ENCODE results near the gene MCMBP.

The MCMBP gene

GRCh38 chr10:119826771-119827170 is 45.9 kb downstream of the MCMBP start:
- Mint-ChIP-seq H3K4me3 (no peak overlapping the region), H3K27ac (no peak overlapping the region), H3K9me3 (no peaks in the 10 kb centered on the region), H3K36me3 (ENCODE audit: low read depth) (peaks cover 78% of the 10 kb centered on the region), H3K27me3 (no peaks in the 10 kb centered on the region), H3K4me1 (ENCODE audit: low read depth) (no peaks in the 10 kb centered on the region)

GRCh38 chr10:119824299-119824698 is 48.3 kb downstream of the MCMBP start:
- Mint-ChIP-seq H3K4me3 (no peak overlapping the region), H3K9me3 (no peaks in the 10 kb centered on the region), H3K27ac (no peak overlapping the region), H3K36me3 (ENCODE audit: low read depth) (peaks cover 58% of the 10 kb centered on the region), H3K4me1 (ENCODE audit: low read depth) (no peaks in the 10 kb centered on the region), H3K27me3 (no peaks in the 10 kb centered on the region)

- Mint-ChIP-seq H3K27ac (no peak overlapping the region), H3K27me3 (no peaks in the 10 kb centered on the region), H3K4me1 (ENCODE audit: low read depth) (no peaks in the 10 kb centered on the region), H3K9me3 (no peaks in the 10 kb centered on the region), H3K36me3 (ENCODE audit: low read depth) (peaks cover 41% of the 10 kb centered on the region), H3K4me3 (no peak overlapping the region)
Measured at GRCh38 chr10:119821182-119821581, 51.5 kb downstream of the MCMBP start.

DNA sequence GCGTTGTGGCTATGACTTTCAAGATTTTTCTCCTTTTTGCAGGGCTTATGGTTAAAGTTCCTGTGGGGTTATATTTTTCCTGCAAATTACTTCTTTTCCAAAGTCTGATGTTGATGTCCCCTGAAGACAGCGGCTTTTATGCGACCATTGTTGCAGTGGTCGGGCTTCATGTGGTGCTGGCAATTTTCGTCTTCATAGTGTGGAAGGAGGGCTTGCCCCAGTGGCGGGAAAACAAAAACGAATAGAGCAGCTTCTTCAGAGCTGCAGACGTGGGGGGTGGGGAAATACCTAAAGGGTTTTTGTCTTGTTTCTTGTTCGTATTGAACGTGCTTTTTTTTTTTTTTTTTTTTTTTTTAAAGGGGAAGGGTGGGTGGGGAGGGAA is 53.8 kb downstream of the MCMBP start:
- Mint-ChIP-seq H3K4me3 (no peak overlapping the region), H3K9me3 (no peaks in the 10 kb centered on the region), H3K27me3 (no peaks in the 10 kb centered on the region), H3K27ac (no peak overlapping the region), H3K4me1 (ENCODE audit: low read depth) (peaks cover 5% of the 10 kb centered on the region), H3K36me3 (ENCODE audit: low read depth) (peaks cover 37% of the 10 kb centered on the region)

- H3K4me1 Mint-ChIP-seq (ENCODE audit: low read depth), result peaks cover 5% of the 10 kb centered on the region
- H3K27ac Mint-ChIP-seq, result no peak overlapping the region
- H3K27me3 Mint-ChIP-seq, result no peaks in the 10 kb centered on the region
- no peak overlapping the region for H3K4me3 Mint-ChIP-seq
- H3K9me3 Mint-ChIP-seq, result no peaks in the 10 kb centered on the region
- peaks cover 34% of the 10 kb centered on the region for H3K36me3 Mint-ChIP-seq (ENCODE audit: low read depth)
Measured at GRCh38 chr10:119817991-119818888, 54.4 kb downstream of the MCMBP start.

- no peak overlapping the region for H3K27ac Mint-ChIP-seq
- H3K27me3 Mint-ChIP-seq, result no peaks in the 10 kb centered on the region
- peaks cover 5% of the 10 kb centered on the region for H3K4me1 Mint-ChIP-seq (ENCODE audit: low read depth)
- no peaks in the 10 kb centered on the region for H3K9me3 Mint-ChIP-seq
- peaks cover 48% of the 10 kb centered on the region for H3K36me3 Mint-ChIP-seq (ENCODE audit: low read depth)
- H3K4me3 Mint-ChIP-seq, result no peak overlapping the region
Measured at GRCh38 chr10:119815671-119816070, 57.0 kb downstream of the MCMBP start.

- H3K36me3 Mint-ChIP-seq (ENCODE audit: low read depth), result peaks cover 46% of the 10 kb centered on the region
- no peak overlapping the region for H3K27ac Mint-ChIP-seq
- no peak overlapping the region for H3K4me3 Mint-ChIP-seq
- no peaks in the 10 kb centered on the region for H3K27me3 Mint-ChIP-seq
- H3K4me1 Mint-ChIP-seq (ENCODE audit: low read depth), result peaks cover 10% of the 10 kb centered on the region
- no peaks in the 10 kb centered on the region for H3K9me3 Mint-ChIP-seq
Measured at GRCh38 chr10:119812684-119813083, 60.0 kb downstream of the MCMBP start.

- no peak overlapping the region for H3K27ac Mint-ChIP-seq
- no peaks in the 10 kb centered on the region for H3K9me3 Mint-ChIP-seq
- H3K27me3 Mint-ChIP-seq, result no peaks in the 10 kb centered on the region
- peaks cover 10% of the 10 kb centered on the region for H3K4me1 Mint-ChIP-seq (ENCODE audit: low read depth)
- H3K36me3 Mint-ChIP-seq (ENCODE audit: low read depth), result peaks cover 40% of the 10 kb centered on the region
- H3K4me3 Mint-ChIP-seq, result no peak overlapping the region
Measured at GRCh38 chr10:119811122-119811521, 61.5 kb downstream of the MCMBP start.

DNA sequence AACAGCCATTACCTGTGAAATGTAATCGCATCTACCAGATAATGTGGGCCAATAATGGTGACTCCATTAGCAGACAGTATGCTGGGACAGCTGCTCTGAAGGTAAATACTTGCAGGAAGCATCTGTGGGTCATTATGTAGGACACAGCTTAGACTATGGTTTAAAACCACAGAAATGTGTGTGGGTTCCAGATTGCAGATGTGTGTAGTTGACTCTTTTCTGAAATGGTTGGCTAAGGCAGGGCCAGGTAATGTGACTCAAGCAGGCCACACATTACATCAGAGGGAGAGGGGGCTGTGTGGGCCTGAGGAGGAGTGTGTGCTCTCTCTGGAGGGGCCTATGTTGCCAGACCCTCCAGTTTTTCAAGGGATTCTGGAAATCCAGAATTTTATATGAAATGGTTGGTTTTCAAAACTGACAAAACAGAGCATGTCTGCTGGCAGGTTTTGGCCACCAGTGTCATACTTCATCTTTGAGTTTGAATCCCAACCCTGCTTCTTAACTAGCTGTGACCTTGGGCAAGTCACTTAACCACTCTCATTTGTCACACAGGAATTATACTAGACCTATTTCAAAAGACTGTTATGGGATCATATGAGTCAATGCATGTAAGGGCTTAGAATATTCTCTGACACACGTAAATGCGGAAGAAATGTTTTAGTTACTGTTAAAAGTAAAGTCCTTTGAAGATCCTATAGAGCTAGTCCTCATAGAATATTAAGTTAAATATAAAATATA is 64.5 kb downstream of the MCMBP start:
- H3K9me3 Mint-ChIP-seq, result no peaks in the 10 kb centered on the region
- H3K36me3 Mint-ChIP-seq (ENCODE audit: low read depth), result peaks cover 41% of the 10 kb centered on the region
- no peaks in the 10 kb centered on the region for H3K27me3 Mint-ChIP-seq
- H3K4me1 Mint-ChIP-seq (ENCODE audit: low read depth), result peaks cover 5% of the 10 kb centered on the region
- no peak overlapping the region for H3K4me3 Mint-ChIP-seq
- peak overlapping the region; percentile 55 for H3K27ac Mint-ChIP-seq

- no peaks in the 10 kb centered on the region for H3K9me3 Mint-ChIP-seq
- no peak overlapping the region for H3K4me3 Mint-ChIP-seq
- H3K27me3 Mint-ChIP-seq, result no peaks in the 10 kb centered on the region
- H3K4me1 Mint-ChIP-seq (ENCODE audit: low read depth), result peaks cover 8% of the 10 kb centered on the region
- peaks cover 30% of the 10 kb centered on the region for H3K36me3 Mint-ChIP-seq (ENCODE audit: low read depth)
- H3K27ac Mint-ChIP-seq, result no peak overlapping the region
Measured at GRCh38 chr10:119806334-119807130, 66.1 kb downstream of the MCMBP start.

DNA sequence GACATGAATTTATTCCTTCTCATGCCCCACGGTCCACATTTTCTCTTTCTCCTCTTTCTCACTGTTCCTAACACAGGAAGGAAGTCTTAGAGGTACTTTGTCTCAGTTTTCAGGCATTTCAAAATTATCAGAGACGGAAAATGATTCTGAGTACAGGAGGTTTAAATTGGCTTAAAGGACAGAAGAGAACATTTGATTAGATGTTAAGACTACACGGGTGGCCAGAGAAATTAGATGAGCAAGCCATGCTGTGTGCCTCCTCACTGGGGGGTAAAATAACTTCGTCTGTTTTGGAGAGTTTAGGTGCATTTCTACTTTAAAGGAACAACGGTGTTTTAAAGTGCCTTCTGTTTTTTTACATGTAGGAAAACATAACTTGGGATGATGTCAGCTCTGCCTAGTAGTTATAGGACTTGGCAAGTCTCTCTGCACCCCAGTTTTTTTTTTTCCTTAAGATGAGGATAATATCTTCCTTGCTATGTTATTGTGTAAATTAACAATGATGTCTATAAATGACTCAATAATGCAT is 66.9 kb downstream of the MCMBP start:
- no peaks in the 10 kb centered on the region for H3K27me3 Mint-ChIP-seq
- H3K9me3 Mint-ChIP-seq, result no peaks in the 10 kb centered on the region
- peaks cover 30% of the 10 kb centered on the region for H3K36me3 Mint-ChIP-seq (ENCODE audit: low read depth)
- peaks cover 8% of the 10 kb centered on the region for H3K4me1 Mint-ChIP-seq (ENCODE audit: low read depth)
- no peak overlapping the region for H3K4me3 Mint-ChIP-seq
- no peak overlapping the region for H3K27ac Mint-ChIP-seq

GRCh38 chr10:119803264-119803663 is 69.4 kb downstream of the MCMBP start:
- H3K9me3 Mint-ChIP-seq, result no peaks in the 10 kb centered on the region
- H3K4me3 Mint-ChIP-seq, result no peak overlapping the region
- H3K27ac Mint-ChIP-seq, result no peak overlapping the region
- peaks cover 8% of the 10 kb centered on the region for H3K4me1 Mint-ChIP-seq (ENCODE audit: low read depth)
- H3K27me3 Mint-ChIP-seq, result no peaks in the 10 kb centered on the region
- H3K36me3 Mint-ChIP-seq (ENCODE audit: low read depth), result peaks cover 31% of the 10 kb centered on the region

DNA sequence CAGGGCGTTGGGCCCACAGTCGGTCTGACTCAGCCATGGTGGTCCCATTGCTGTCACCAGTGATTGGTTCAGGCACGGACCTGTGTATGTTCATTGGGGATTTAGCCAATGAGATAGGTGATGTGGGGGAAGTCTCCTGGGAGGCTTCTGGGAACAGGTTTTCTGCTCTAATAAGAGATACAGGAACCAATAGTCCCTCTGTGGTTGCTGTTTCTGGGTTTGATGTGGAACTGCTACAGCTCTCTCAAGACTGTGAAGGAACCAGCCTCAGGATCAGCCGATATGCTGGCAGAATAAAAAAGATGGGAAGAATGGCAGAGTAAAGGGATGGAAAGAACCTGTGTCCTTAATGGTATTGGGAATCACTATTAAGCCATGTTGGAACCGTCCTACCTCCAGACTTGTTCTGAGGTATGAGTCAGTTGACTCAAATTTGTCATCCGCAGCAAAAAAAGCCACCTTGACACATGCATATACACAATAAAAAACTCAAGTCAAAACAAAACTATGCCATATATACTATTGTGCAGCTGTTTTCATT is 70.6 kb downstream of the MCMBP start:
- no peak overlapping the region for H3K4me3 Mint-ChIP-seq
- no peak overlapping the region for H3K27ac Mint-ChIP-seq
- no peaks in the 10 kb centered on the region for H3K9me3 Mint-ChIP-seq
- H3K4me1 Mint-ChIP-seq (ENCODE audit: low read depth), result peaks cover 3% of the 10 kb centered on the region
- no peaks in the 10 kb centered on the region for H3K27me3 Mint-ChIP-seq
- peaks cover 30% of the 10 kb centered on the region for H3K36me3 Mint-ChIP-seq (ENCODE audit: low read depth)

GRCh38 chr10:119801176-119801575 is 71.5 kb downstream of the MCMBP start:
- Mint-ChIP-seq H3K4me1 (ENCODE audit: low read depth) (peaks cover 3% of the 10 kb centered on the region), H3K9me3 (no peaks in the 10 kb centered on the region), H3K4me3 (no peak overlapping the region), H3K27me3 (no peaks in the 10 kb centered on the region), H3K27ac (no peak overlapping the region), H3K36me3 (ENCODE audit: low read depth) (peaks cover 39% of the 10 kb centered on the region)
